Activated T-cell treated with anti-CD3 and anti-CD28 coated beads, Interleukin-2, amount 50 U/mL, for 24 hours (primary cell): ENCODE measurements around the gene PIP4K2C.
"Not testable (repeated sequence)": the region's sequence is repeated elsewhere in the genome, so short reads cannot be mapped to it uniquely, and the experiment has no call there.

ENCODE experiments used
- DNase-seq: peaks from one replicate; pipeline ENCODE4 v3.0.0-alpha.2; 2020
- H3K27ac Mint-ChIP-seq: 2 replicates; pipeline ENCODE4 v1.8.0; 2020; ENCODE audit warnings: mild to moderate bottlenecking, mixed read lengths
- H3K27me3 Mint-ChIP-seq: 2 replicates; pipeline ENCODE4 v1.8.0; 2020; ENCODE audit warnings: mixed read lengths
- H3K36me3 Mint-ChIP-seq: 2 replicates; pipeline ENCODE4 v1.8.0; 2020; ENCODE audit warnings: low read depth, mixed read lengths
- H3K4me1 Mint-ChIP-seq: 2 replicates; pipeline ENCODE4 v1.8.0; 2020; ENCODE audit warnings: low read depth, mixed read lengths
- H3K4me3 Mint-ChIP-seq: 2 replicates; pipeline ENCODE4 v1.8.0; 2020; ENCODE audit warnings: mild to moderate bottlenecking, moderate library complexity, mixed read lengths
- H3K9me3 Mint-ChIP-seq: 2 replicates; pipeline ENCODE4 v1.8.0; 2020; ENCODE audit warnings: mixed read lengths

The PIP4K2C gene

DNA sequence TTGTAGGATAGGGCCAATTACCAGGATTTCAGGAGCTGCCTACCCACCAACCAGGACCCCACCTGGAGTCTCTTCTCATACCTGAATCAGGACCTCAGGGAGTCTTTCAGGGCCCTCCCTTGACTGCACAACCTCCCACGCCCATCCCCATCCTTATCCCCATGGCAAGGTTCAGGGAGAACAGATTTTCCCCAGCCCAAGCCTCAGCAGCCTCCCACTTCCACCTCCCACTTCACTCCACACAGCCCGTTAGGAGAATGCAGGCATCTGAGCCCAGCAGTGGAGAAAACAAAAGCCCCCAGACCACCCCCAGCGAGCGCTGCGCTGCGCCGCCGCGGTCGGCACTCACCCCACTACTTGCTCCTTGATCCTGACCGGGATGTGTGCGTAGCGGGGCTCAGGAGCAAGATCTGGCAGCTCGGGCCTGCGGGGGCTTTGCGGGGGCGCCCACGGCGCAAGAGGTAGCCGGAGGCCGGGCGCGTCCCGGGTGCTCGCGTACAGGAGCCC is 40.6 kb downstream of the PIP4K2C start:
- H3K27me3 Mint-ChIP-seq: peaks cover 71% of the 10 kb centered on the region
- H3K9me3 Mint-ChIP-seq: no peaks in the 10 kb centered on the region
- DNase-seq: no peak
- peak overlapping the region; percentile 35 for H3K4me3 Mint-ChIP-seq
- no peak overlapping the region for H3K27ac Mint-ChIP-seq
- H3K36me3 Mint-ChIP-seq: no peaks in the 10 kb centered on the region
- peaks cover 20% of the 10 kb centered on the region for H3K4me1 Mint-ChIP-seq

DNA sequence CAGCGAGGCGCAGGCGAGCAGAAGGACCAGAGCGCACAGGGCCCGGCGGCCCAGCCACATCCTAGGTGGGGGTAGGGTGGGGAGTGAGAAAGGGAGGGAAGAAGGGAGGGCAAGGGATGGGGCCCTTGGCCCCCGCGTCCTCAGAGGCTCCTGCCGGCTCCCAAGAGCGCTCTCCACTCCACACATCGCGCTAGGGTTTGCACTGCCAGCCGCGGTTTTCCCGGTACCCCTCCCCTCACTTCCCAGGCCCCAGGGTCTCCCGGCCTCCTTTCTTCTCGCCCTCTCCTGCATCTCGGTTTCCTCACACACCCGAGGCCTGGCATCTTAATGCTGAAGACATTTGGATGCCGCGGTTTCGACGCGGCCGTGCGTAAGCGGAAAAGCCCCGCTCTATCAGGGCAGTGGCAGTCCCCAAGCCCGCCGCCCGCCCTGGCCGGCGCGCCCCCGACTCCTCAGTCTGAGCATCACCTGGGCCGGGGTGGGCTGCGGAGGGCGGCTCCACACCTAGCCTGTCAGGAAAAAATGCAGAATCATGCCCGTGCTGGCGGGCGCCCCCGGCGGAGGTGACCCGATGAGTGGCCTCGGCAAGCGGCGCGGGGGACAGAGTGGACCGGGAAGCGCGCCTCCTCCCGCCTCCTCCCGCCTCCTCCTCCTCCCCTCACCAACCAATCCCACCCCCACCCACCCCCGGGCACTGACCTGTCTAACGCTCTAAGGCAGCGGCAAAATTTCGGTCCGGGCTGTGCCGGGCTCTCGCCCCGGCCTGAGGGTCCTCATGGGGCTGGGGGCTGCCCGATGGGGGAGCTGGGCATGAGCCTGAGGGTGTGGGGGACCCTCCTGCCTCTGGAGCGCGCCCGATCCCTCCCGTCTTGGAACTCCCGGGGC is 41.3 kb downstream of the PIP4K2C start:
- Mint-ChIP-seq H3K27ac (no peak overlapping the region), H3K4me1 (peaks cover 15% of the 10 kb centered on the region), H3K4me3 (peak overlapping the region; percentile 75), H3K9me3 (no peaks in the 10 kb centered on the region), H3K36me3 (no peaks in the 10 kb centered on the region), H3K27me3 (peaks cover 66% of the 10 kb centered on the region)
- DNase-seq: peak; percentile 62

GRCh38 chr12:57632958-57633840 is 42.2 kb downstream of the PIP4K2C start, which contains the start of gene B4GALNT1:
Gene B4GALNT1, minus strand, starts transcription at chr12:57633201. Its CDS starts 1,069 bp downstream, at chr12:57632132.
- Mint-ChIP-seq H3K36me3 (no peaks in the 10 kb centered on the region), H3K27me3 (peaks cover 59% of the 10 kb centered on the region), H3K4me1 (peaks cover 8% of the 10 kb centered on the region), H3K9me3 (no peaks in the 10 kb centered on the region), H3K27ac (no peak within 1 kb of the TSS), H3K4me3 (peak within 1 kb of the TSS; percentile 75)
- peak; percentile 83 for DNase-seq

DNA sequence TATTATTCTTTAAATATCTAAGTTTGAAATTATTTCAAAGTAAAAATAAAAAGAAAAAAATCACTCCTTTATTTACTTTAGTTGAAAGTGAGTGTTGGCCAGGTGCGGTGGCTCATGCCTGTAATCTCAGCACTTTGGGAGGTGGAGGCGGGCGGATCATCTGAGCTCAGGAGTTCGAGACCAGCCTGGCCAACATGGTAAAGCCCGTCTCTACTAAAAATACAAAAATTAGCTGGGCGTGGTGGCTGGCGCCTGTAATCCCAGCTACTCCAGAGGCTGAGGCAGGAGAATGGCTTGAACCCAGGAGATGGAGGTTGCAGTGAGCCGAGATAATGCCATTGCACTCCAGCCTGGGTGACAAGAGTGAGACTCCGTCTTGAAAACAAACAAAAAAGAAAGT is 45.7 kb downstream of the PIP4K2C start:
- not testable (repeated sequence) for DNase-seq, H3K4me3 Mint-ChIP-seq, H3K27ac Mint-ChIP-seq, H3K4me1 Mint-ChIP-seq, H3K9me3 Mint-ChIP-seq, H3K36me3 Mint-ChIP-seq
- H3K27me3 Mint-ChIP-seq: peaks cover 38% of the 10 kb centered on the region

DNA sequence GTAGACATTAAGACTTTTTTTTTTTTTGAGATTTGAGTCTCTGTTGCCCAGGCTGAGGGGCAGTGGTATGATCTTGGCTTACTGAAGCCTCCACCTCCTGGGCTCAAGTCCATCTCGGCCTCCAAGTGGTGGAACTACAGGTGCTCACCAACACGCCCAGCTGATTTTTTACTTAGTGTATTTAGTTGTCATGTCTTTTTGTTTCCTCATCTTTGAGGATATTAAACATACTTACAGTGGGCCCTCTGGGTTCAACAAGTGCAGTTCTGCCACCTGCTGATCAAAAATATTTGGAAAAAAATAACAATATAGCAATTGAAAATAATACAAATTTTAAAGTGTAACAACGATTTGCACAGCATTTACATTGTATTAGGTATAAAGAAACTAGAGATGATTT is 46.4 kb downstream of the PIP4K2C start:
- peaks cover 39% of the 10 kb centered on the region for H3K27me3 Mint-ChIP-seq
- H3K9me3 Mint-ChIP-seq: no peaks in the 10 kb centered on the region
- no peaks in the 10 kb centered on the region for H3K36me3 Mint-ChIP-seq
- H3K4me1 Mint-ChIP-seq: peaks cover 6% of the 10 kb centered on the region
- H3K4me3 Mint-ChIP-seq: no peak overlapping the region
- no peak overlapping the region for H3K27ac Mint-ChIP-seq
- DNase-seq: no peak

DNA sequence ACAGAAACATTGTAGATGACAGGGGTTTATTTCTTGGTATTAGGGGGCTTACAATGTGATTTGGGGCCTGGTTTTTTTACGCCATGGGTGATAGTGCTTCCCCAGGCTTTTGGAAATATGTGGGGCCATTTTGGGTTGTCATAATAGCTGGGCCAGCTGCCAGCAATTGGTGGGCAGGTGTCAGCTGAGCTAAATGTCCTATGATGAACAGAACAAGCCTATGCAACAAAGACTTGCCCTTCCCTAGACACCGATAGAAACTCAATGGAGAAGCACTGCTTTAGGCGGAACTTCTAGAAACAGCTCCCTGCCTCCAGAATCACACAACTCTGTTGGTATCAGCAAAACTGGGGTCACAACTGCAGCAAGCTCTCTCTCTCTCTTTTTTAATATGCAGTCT is 47.1 kb downstream of the PIP4K2C start:
- Mint-ChIP-seq H3K4me1 (peaks cover 5% of the 10 kb centered on the region), H3K27me3 (peaks cover 38% of the 10 kb centered on the region), H3K27ac (no peak overlapping the region)

GRCh38 chr12:57640175-57641042 is 49.4 kb downstream of the PIP4K2C start:
- H3K36me3 Mint-ChIP-seq: no peaks in the 10 kb centered on the region
- peaks cover 3% of the 10 kb centered on the region for H3K9me3 Mint-ChIP-seq
- no peaks in the 10 kb centered on the region for H3K4me1 Mint-ChIP-seq
- no peak for DNase-seq
- peaks cover 24% of the 10 kb centered on the region for H3K27me3 Mint-ChIP-seq
- H3K27ac Mint-ChIP-seq: no peak overlapping the region
- no peak overlapping the region for H3K4me3 Mint-ChIP-seq

More for the DNA sequence above, 47.1 kb downstream of the PIP4K2C start:
- H3K36me3 Mint-ChIP-seq: no peaks in the 10 kb centered on the region
- no peak for DNase-seq
- no peak overlapping the region for H3K4me3 Mint-ChIP-seq
- H3K9me3 Mint-ChIP-seq: no peaks in the 10 kb centered on the region

DNA sequence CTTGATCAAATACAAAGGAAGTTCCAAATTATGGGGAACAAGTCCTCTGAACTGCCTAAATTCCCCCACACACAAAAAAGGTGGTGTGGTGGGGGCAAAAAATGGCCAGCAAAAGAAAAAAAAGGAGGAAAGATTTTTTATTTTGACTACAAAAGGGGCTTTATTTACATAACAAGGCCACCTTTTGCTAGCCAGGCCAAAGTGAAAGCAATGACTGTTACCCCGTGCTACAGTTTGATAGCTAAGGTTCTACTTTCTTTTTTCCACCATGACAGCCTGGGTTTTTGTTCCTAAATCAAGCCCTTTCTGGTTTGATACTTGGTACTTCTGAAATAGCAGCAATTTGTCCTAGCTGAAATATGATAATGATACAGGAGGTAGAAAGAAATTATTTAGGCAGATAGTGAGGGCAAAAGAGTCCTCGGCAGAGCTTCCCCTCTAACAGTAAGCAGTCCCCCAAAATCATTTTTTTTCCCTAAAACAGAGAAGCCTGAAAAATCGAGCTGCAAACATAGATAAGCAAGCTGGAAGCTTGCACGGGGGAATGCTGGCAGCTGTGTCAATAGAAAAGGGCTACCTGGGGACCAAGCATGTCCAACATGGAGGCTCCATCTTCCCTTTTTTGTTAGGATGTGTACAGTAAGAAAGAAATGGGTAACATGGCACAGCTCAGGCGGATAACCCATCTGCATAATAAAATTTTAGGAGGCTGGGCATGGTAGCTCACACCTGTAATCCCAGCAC is 50.9 kb downstream of the PIP4K2C start:
- no peaks in the 10 kb centered on the region for H3K4me1 Mint-ChIP-seq
- H3K36me3 Mint-ChIP-seq: peaks cover 2% of the 10 kb centered on the region
- H3K4me3 Mint-ChIP-seq: no peak overlapping the region
- H3K27ac Mint-ChIP-seq: no peak overlapping the region
- peaks cover 22% of the 10 kb centered on the region for H3K27me3 Mint-ChIP-seq
- no peak for DNase-seq
- H3K9me3 Mint-ChIP-seq: peaks cover 5% of the 10 kb centered on the region

DNA sequence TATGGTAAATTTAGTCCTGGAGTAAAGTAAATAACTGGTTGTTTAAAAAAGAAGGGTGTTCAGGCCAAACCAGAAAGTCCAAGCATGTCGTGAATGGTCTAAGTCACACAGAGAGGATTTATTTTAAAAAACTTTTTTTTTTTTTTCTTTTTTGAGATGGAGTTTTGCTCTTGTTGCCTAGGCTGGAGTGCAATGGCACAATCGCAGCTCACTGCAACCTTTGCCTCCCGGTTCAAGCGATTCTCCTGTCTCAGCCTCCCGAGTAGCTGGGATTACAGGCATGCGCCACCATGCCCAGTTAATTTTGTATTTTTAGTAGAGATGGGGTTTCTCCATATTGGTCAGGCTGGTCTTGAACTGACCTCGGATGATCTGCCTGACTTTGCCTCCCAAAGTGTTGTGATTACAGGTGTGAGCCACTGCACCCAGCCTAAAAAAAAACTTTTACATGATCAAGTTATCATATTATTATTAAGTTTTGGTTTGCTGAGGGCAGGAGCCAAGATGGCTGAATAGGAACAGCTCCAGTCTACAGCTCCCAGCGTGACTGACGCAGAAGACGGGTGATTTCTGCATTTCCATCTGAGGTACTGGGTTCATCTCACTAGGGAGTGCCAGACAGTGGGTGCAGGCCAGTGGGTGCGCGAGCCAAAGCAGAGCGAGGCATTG is 55.1 kb downstream of the PIP4K2C start:
- not testable (repeated sequence) for DNase-seq, H3K36me3 Mint-ChIP-seq, H3K4me3 Mint-ChIP-seq, H3K9me3 Mint-ChIP-seq, H3K27me3 Mint-ChIP-seq, H3K4me1 Mint-ChIP-seq, H3K27ac Mint-ChIP-seq

DNA sequence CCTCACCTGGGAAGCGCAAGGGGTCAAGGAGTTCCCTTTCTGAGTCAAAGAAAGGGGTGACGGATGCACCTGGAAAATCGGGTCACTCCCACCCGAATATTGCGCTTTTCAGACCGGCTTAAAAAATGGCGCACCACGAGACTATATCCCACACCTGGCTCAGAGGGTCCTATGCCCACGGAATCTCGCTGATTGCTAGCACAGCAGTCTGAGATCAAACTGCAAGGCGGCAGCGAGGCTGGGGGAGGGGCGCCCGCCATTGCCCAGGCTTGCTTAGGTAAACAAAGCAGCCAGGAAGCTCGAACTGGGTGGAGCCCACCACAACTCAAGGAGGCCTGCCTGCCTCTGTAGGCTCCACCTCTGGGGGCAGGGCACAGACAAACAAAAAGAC is 55.7 kb downstream of the PIP4K2C start:
- not testable (repeated sequence) for H3K4me1 Mint-ChIP-seq

More for the DNA sequence above, 55.7 kb downstream of the PIP4K2C start:
- not testable (repeated sequence) for H3K27ac Mint-ChIP-seq, H3K9me3 Mint-ChIP-seq, H3K27me3 Mint-ChIP-seq, H3K36me3 Mint-ChIP-seq, H3K4me3 Mint-ChIP-seq, DNase-seq
